ENCODE results near the gene S1PR1.

S1PR1 gene

GRCh38 chr1:101247404-101248287 lies 10.8 kb downstream of the S1PR1 start:
- TF ChIP-seq CTCF (IDR thresholded peaks at IDR 0.05): no peak

- TF ChIP-seq CTCF (IDR thresholded peaks at IDR 0.05): no peak
These were observed 13.4 kb downstream of the S1PR1 start for GRCh38 chr1:101250222-101250621.

GRCh38 chr1:101250656-101251272 lies 13.9 kb downstream of the S1PR1 start:
- no peak for TF ChIP-seq CTCF (IDR thresholded peaks at IDR 0.05)

GRCh38 chr1:101251504-101251903 lies 14.7 kb downstream of the S1PR1 start:
- no peak for TF ChIP-seq CTCF (IDR thresholded peaks at IDR 0.05)

GRCh38 chr1:101253976-101254674 lies 17.3 kb downstream of the S1PR1 start:
- TF ChIP-seq CTCF (IDR thresholded peaks at IDR 0.05): no peak

- TF ChIP-seq CTCF (IDR thresholded peaks at IDR 0.05): no peak
These were observed 20.9 kb downstream of the S1PR1 start for GRCh38 chr1:101257500-101258325.

- no peak for TF ChIP-seq CTCF (IDR thresholded peaks at IDR 0.05)
These were observed 22.9 kb downstream of the S1PR1 start for GRCh38 chr1:101259744-101260148.

Measured in LNCAP (cell line).